Measurements from ENCODE around the gene FBLN1.

The FBLN1 gene

DNA sequence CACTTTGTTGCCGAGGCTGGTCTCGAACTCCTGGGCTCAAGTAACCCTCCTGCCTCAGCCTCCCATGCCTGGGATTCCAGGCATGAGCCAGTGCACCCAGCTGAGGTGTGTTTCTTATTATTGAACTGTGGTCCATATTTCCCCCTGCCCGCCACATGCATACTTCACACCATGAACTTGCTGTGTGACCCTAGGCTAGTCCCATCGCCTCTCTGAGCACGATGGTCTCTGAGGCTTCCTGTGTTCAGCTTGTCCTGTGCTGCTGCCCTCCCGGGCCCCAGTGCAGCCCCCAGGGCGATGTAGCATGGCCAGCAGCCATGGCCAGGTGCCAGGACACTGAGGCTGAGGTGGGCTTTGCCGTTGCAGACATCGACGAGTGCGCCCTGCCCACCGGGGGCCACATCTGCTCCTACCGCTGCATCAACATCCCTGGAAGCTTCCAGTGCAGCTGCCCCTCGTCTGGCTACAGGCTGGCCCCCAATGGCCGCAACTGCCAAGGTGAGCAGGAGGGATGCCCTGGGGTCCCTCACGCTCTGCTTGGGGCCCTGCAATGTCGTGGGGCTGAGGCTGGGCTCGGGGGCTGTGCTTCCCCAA lies 45.7 kb downstream of the FBLN1 start:
- no peak for TF ChIP-seq CTCF (IDR thresholded peaks at IDR 0.05; ENCODE audit: borderline replicate concordance, insufficient read depth, low read depth, low read length)
- no peak overlapping the region for H3K4me3 ChIP-seq (ENCODE audit: low read depth, low read length)

DNA sequence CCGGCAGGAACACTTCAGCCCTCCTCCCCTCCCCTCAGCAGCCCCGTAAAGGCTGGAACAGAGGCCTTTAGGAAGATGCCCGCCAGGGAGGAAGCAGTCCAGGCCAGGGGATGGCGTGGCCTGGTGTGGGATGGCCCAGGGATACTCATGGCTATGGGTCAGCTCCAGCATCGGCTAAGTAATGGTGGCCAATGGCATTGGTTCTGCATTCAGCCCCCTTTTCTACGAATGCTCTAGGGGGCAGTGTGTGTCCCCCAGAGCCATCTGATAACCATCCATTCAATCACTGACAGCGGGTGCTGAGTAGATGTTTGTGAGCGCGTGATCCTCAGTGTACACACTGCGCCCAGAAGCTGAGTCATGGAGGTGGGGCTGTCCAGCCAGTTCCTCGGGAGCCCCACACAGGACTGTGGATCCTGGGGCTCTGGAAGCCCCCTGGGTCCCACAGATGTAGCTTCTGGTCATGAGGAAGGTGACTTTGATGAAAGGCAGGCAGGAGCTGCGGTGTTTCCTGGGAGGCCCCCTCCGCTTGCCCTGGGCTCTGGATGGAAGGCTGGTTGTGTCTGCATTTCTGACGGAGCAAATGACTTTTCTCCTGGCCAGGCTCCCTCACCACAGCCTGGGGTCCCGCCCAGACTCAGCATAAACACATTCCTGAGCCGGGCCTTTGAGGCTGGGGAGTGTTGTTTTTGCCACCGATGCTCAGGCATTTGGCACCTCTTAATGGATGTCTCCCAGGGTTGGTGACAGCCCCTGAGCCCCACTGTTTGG lies 46.5 kb downstream of the FBLN1 start:
- 0 out of 2 replicates have a peak, but pooled peaks have one; percentile 20 for TF ChIP-seq CTCF (IDR thresholded peaks at IDR 0.05; ENCODE audit: borderline replicate concordance, insufficient read depth, low read depth, low read length)
- H3K4me3 ChIP-seq (ENCODE audit: low read depth, low read length) = no peak overlapping the region

GRCh38 chr22:45549762-45550378 lies 47.2 kb downstream of the FBLN1 start:
- H3K4me3 ChIP-seq (ENCODE audit: low read depth, low read length) = no peak overlapping the region
- no peak for TF ChIP-seq CTCF (IDR thresholded peaks at IDR 0.05; ENCODE audit: borderline replicate concordance, insufficient read depth, low read depth, low read length)

DNA sequence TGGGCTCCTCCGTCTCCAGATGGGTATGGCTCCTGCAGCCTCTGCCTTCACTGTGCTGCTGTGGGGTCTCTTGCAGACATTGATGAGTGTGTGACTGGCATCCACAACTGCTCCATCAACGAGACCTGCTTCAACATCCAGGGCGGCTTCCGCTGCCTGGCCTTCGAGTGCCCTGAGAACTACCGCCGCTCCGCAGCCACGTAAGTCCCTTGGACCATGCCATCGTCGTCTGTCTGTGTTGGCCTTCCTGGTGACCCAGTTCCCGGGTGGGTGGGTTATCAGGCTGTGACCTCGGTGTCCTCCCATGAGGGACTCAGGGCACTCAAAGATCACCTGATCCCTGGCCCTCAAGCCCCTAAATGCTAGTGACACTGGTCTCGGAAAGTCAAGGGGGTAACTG lies 47.7 kb downstream of the FBLN1 start:
- TF ChIP-seq CTCF (IDR thresholded peaks at IDR 0.05; ENCODE audit: borderline replicate concordance, insufficient read depth, low read depth, low read length) = no peak

DNA sequence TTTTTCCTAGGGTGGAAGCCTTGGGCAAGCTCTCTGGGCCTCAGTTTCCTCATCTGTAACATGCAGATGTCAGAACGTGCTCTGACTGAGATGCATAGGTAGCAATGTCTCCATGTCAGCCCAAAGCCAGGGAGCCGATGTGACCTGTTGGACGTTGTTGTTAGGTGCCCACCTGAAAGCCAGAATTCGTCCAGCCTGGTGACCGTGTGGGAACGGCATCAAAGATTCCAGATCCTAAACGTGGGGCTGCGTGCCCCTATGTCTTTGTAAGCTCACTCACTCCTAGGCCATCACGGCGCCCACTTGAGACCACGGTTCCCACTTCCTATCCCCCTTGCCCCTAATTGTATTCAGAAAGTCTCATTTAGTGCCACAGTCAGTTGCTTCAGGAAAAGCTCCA lies 48.2 kb downstream of the FBLN1 start:
- no peak for TF ChIP-seq CTCF (IDR thresholded peaks at IDR 0.05; ENCODE audit: borderline replicate concordance, insufficient read depth, low read depth, low read length)
- H3K4me3 ChIP-seq (ENCODE audit: low read depth, low read length) = no peak overlapping the region

More for the DNA sequence above, 47.7 kb downstream of the FBLN1 start:
- no peak overlapping the region for H3K4me3 ChIP-seq (ENCODE audit: low read depth, low read length)

DNA sequence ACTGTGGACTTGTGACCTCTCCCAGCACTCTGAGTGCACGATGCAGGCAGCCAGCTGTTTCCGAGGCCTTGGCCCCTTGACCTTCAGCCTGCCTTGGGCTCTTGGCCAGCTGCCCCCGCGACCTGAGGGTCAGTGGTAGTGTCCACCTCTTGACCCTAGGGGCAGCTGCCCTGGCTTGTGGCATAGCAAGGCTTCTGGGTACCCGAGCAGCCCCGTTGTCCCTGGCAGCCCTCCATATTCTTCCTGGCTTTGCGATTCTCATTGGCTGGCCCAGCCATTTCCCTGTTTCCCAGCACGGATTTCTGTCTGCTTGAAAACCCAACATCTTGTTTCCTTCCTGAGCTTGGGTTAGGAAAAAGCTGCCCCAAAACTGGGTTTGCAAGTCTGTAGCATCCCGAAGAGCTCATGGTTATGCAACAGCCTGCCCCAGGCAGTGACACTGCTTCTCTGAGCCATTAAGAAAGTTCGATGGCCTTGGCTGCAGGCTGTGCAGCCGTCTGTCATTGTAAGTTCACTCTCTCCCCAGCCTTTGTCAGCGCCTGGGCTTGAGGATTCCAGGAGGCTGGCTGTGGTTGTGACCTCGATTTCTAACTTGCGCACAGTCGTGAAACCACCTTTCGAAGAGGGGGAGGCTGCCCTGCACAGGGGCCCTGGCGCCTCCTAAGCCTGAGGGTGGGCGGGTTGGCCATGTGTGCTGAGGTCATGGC lies 48.8 kb downstream of the FBLN1 start:
- TF ChIP-seq CTCF (IDR thresholded peaks at IDR 0.05; ENCODE audit: borderline replicate concordance, insufficient read depth, low read depth, low read length) = no peak
- no peak overlapping the region for H3K4me3 ChIP-seq (ENCODE audit: low read depth, low read length)

Data from GM12875 (cell line).